Hepatocyte (in vitro differentiated cells): Measurements from ENCODE around the gene ZNF234. TPM values are rescaled to one million over a fixed set of nuclear protein-coding genes. Genes with fewer than 3 reads are reported as not detected.

Source experiments
- DNase-seq: peaks from one replicate; pipeline ENCODE4 v3.0.0-alpha.2; 2016; ENCODE audit warnings: low spot score
- H2AFZ ChIP-seq: fragments of 200-600 bp; sonication (generic); 2 replicates; pipeline ENCODE4 v1.6.0; 2016; ENCODE audit warnings: antibody characterized with exemption, mild to moderate bottlenecking
- H3K27ac ChIP-seq: fragments of 200-600 bp; sonication (generic); 2 replicates; pipeline ENCODE4 v1.5.1; 2016; ENCODE audit warnings: mild to moderate bottlenecking
- H3K27me3 ChIP-seq: fragments of 200-600 bp; sonication (generic); 2 replicates; pipeline ENCODE4 v1.6.1; 2016
- H3K36me3 ChIP-seq: fragments of 200-600 bp; sonication (generic); replicated peaks from 2 replicates; pipeline ENCODE4 v1.5.1; 2016; ENCODE audit warnings: low read depth; ENCODE audit not compliant: insufficient read depth
- H3K4me1 ChIP-seq: fragments of 200-600 bp; sonication (generic); 2 replicates; pipeline ENCODE4 v1.5.1; 2016; ENCODE audit warnings: mild to moderate bottlenecking, moderate library complexity; ENCODE audit not compliant: insufficient read depth
- H3K4me2 ChIP-seq: fragments of 200-600 bp; sonication (generic); 2 replicates; pipeline ENCODE4 v1.6.0; 2016
- H3K4me3 ChIP-seq: fragments of 200-600 bp; sonication (generic); 2 replicates; pipeline ENCODE4 v1.5.1; 2016; ENCODE audit warnings: mild to moderate bottlenecking
- H3K79me2 ChIP-seq: fragments of 200-600 bp; sonication (generic); 2 replicates; pipeline ENCODE4 v1.6.0; 2017; ENCODE audit warnings: mild to moderate bottlenecking
- H3K9me2 ChIP-seq: fragments of 200-600 bp; sonication (generic); replicated peaks from 2 replicates; pipeline ENCODE4 v1.6.0; 2017; ENCODE audit warnings: mild to moderate bottlenecking; ENCODE audit not compliant: insufficient read depth
- H3K9me3 ChIP-seq: fragments of 200-600 bp; sonication (generic); 2 replicates; pipeline ENCODE4 v1.5.1; 2016; ENCODE audit warnings: low read depth, mild to moderate bottlenecking
- H4K20me1 ChIP-seq: fragments of 200-600 bp; sonication (generic); 2 replicates; pipeline ENCODE4 v1.6.0; 2016; ENCODE audit warnings: mild to moderate bottlenecking; ENCODE audit not compliant: insufficient read depth, poor library complexity, severe bottlenecking
- CTCF ChIP-seq: fragments of 200-600 bp; sonication (generic); IDR thresholded peaks from 2 replicates; pipeline ENCODE4 v1.5.1; 2016; ENCODE audit warnings: antibody characterized with exemption, mild to moderate bottlenecking; ENCODE audit not compliant: poor library complexity
- EZH2 ChIP-seq: fragments of 200-600 bp; sonication (generic); IDR thresholded peaks from 2 replicates; pipeline ENCODE4 v1.6.1; 2016; ENCODE audit warnings: antibody characterized with exemption, mild to moderate bottlenecking, borderline replicate concordance
- EZH2phosphoT487 ChIP-seq: fragments of 200-600 bp; sonication (generic); IDR thresholded peaks from one replicate; pipeline ENCODE4 v1.6.1; 2018; ENCODE audit warnings: antibody characterized with exemption, mild to moderate bottlenecking, low read depth, moderate library complexity; ENCODE audit not compliant: unreplicated experiment, severe bottlenecking
- WGBS: methylation state at CpG from one replicate; pipeline ENCODE4 v1.1.6; 2016; ENCODE audit warnings: low lambda C conversion rate; ENCODE audit errors: missing lambda C conversion rate; 5-methylcytosine and 5-hydroxymethylcytosine counted together
- polyA plus RNA-seq: library from polyadenylated mRNA; unstranded; fragments of >200 nt; fragmentation: Nextera tagmentation; extraction: Ambion mirVana; gene quantifications from 2 replicates; pipeline ENCODE4 v1.2.1, GENCODE V29; 2016
- total RNA-seq: library from RNA; depleted of rRNA; stranded (reverse); fragments of >200 nt; gene quantifications from 2 replicates; pipeline ENCODE4 v1.2.3, GENCODE V29; 2014

ZNF234 gene
- total and polyA plus RNA-seq, 2 experiments from 2014 or later = 6.7 to 8.6 TPM

- Histone ChIP-seq H3K79me2 (no peaks in the 10 kb centered on the region), H3K27me3 (no peaks in the 10 kb centered on the region), H3K4me3 (no peak overlapping the region), H3K4me1 (no peaks in the 10 kb centered on the region), H3K4me2 (no peak overlapping the region), H4K20me1 (no peaks in the 10 kb centered on the region), H3K27ac (no peak overlapping the region), H3K36me3 (peaks cover 44% of the 10 kb centered on the region), H2AFZ (no peak overlapping the region), H3K9me2 (no peaks in the 10 kb centered on the region), H3K9me3 (peaks cover 64% of the 10 kb centered on the region)
- WGBS = 98% methylated on average over 3 of the region's 3 CpGs
- TF ChIP-seq EZH2 = no peak
- no peak for DNase-seq
Measured at GRCh38 chr19:44176590-44176989, 35.2 kb downstream of the ZNF234 start.

DNA sequence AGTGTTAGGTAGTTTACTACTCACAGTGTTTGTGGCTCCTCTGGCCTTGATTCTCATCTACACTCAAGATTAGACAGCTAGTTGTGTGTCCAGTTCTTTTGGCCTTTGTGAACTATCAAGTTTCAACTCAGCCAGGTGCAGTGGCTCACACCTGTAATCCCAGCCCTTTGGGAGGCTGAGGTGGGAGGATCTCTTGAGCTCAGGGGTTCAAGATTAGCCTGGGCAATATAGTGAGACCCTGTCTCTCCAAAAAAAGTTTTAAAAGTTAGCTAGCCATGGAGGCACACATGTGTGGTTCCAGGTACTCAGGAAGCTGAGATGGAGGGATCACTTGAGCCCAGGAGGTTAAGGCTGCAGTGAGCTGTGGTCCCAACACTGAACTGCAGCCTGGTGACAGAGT lies 39.6 kb downstream of the ZNF234 start:
- no peak overlapping the region for H3K27ac ChIP-seq
- TF ChIP-seq EZH2 = no peak
- TF ChIP-seq EZH2phosphoT487 = no peak
- no peak for TF ChIP-seq CTCF
- H3K9me3 ChIP-seq = peaks cover 31% of the 10 kb centered on the region
- H4K20me1 ChIP-seq = no peaks in the 10 kb centered on the region
- H3K4me3 ChIP-seq = no peak overlapping the region
- no peak overlapping the region for H2AFZ ChIP-seq
- peaks cover 4% of the 10 kb centered on the region for H3K36me3 ChIP-seq
- no peaks in the 10 kb centered on the region for H3K79me2 ChIP-seq
- no peak overlapping the region for H3K4me2 ChIP-seq
- no peaks in the 10 kb centered on the region for H3K4me1 ChIP-seq
- H3K27me3 ChIP-seq = no peaks in the 10 kb centered on the region
- no peaks in the 10 kb centered on the region for H3K9me2 ChIP-seq
- no peak for DNase-seq

DNA sequence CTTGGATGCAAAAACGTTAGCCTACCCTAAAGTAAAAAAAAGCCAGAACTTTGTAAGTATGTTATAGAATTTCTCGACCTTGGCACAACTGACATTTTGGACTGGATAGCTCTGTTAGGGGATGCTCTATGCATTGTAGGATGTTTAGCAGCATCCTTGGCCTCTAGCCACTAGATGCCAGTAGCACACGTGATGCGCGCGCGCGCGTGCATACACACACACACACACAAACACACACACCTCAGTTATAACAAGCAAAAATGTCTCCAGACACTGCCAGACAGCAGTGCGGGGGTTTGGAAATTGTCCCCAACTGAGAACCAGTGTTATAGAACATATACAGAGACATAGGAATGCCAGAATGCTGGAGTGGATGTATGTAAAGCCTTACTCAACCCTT lies 40.8 kb downstream of the ZNF234 start:
- H3K27me3 ChIP-seq = no peaks in the 10 kb centered on the region
- no peaks in the 10 kb centered on the region for H4K20me1 ChIP-seq
- TF ChIP-seq CTCF = no peak
- no peak for TF ChIP-seq EZH2
- TF ChIP-seq EZH2phosphoT487 = no peak
- peaks cover 20% of the 10 kb centered on the region for H3K9me3 ChIP-seq
- H3K27ac ChIP-seq = no peak overlapping the region
- H3K79me2 ChIP-seq = no peaks in the 10 kb centered on the region
- H3K4me3 ChIP-seq = no peak overlapping the region
- no peak overlapping the region for H2AFZ ChIP-seq
- no peaks in the 10 kb centered on the region for H3K36me3 ChIP-seq
- no peak overlapping the region for H3K4me2 ChIP-seq
- no peaks in the 10 kb centered on the region for H3K4me1 ChIP-seq
- no peak for DNase-seq
- 92% methylated on average over 10 of the region's 10 CpGs for WGBS
- H3K9me2 ChIP-seq = no peaks in the 10 kb centered on the region

DNA sequence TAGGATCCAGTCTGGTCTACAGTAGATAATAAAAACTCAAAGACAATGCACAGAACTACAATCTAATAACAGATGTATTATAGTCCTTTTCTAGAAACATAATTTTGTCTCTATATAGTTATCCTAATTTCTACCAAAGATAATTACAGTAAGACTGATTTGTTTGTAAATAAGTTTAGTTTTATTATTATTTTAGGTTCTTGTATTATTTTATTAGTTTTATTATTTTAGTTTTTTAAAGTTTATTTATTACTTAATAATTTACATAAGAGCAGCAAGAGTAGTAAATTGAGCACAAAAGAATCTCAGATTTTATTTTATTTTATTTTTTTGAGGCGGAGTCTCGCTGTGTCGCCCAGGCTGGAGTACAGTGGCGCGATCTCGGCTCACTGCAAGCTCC lies 48.7 kb downstream of the ZNF234 start:
- TF ChIP-seq EZH2 = no peak
- no peaks in the 10 kb centered on the region for H3K9me3 ChIP-seq
- no peak overlapping the region for H3K27ac ChIP-seq
- no peaks in the 10 kb centered on the region for H4K20me1 ChIP-seq
- H3K79me2 ChIP-seq = no peaks in the 10 kb centered on the region
- no peak for DNase-seq
- H3K9me2 ChIP-seq = no peaks in the 10 kb centered on the region
- no peak overlapping the region for H3K4me2 ChIP-seq
- no peak overlapping the region for H2AFZ ChIP-seq
- H3K27me3 ChIP-seq = no peaks in the 10 kb centered on the region
- 98% methylated on average over 6 of the region's 6 CpGs for WGBS
- H3K4me3 ChIP-seq = no peak overlapping the region
- no peaks in the 10 kb centered on the region for H3K4me1 ChIP-seq
- H3K36me3 ChIP-seq = no peaks in the 10 kb centered on the region
